ENCODE measurements around the gene C2CD4C.

- TF ChIP-seq CTCF (IDR thresholded peaks at IDR 0.05) (no peak), POLR2A (IDR thresholded peaks at IDR 0.05) (no peak)
Measured at GRCh38 chr19:406135-406781, 2.7 kb downstream of the C2CD4C start.

All from uterus (tissue), 2 donors.